ENCODE data around the gene CAMK2D.
A peak's percentile ranks its signal among the peaks of the same experiment; 100 is the strongest.

CAMK2D gene

GRCh38 chr4:113457886-113458285 lies 303.7 kb downstream of the CAMK2D start:
- DNase-seq, result no peak

- no peak for DNase-seq
Observed at GRCh38 chr4:113457121-113457520, 304.4 kb downstream of the CAMK2D start.

- peak; percentile 9 for DNase-seq
Observed at GRCh38 chr4:113455061-113455460, 306.5 kb downstream of the CAMK2D start.

GRCh38 chr4:113452868-113453620 lies 308.5 kb downstream of the CAMK2D start:
- DNase-seq, result no peak

- DNase-seq, result no peak
Observed at GRCh38 chr4:113452152-113452551, 309.4 kb downstream of the CAMK2D start.

GRCh38 chr4:113450295-113451080 lies 311.1 kb downstream of the CAMK2D start:
- DNase-seq, result peak; percentile 17

GRCh38 chr4:113449410-113449974 lies 312.0 kb downstream of the CAMK2D start:
- no peak for DNase-seq

- DNase-seq, result no peak
Observed at GRCh38 chr4:113447769-113448168, 313.8 kb downstream of the CAMK2D start.

- no peak for DNase-seq
Observed at GRCh38 chr4:113447061-113447460, 314.5 kb downstream of the CAMK2D start.

- DNase-seq, result no peak
Observed at GRCh38 chr4:113446019-113446418, 315.5 kb downstream of the CAMK2D start.

GRCh38 chr4:113445286-113445685 lies 316.3 kb downstream of the CAMK2D start:
- DNase-seq, result no peak

- DNase-seq, result no peak
Observed at GRCh38 chr4:113444386-113444785, 317.2 kb downstream of the CAMK2D start.

- no peak for DNase-seq
Observed at GRCh38 chr4:113442826-113443225, 318.7 kb downstream of the CAMK2D start.

GRCh38 chr4:113440371-113440770 lies 321.2 kb downstream of the CAMK2D start:
- DNase-seq, result no peak

- no peak for DNase-seq
Observed at GRCh38 chr4:113438596-113438995, 322.9 kb downstream of the CAMK2D start.

GRCh38 chr4:113437129-113437528 lies 324.4 kb downstream of the CAMK2D start:
- DNase-seq, result no peak

- peak; percentile 72 for DNase-seq
Observed at GRCh38 chr4:113436360-113436759, 325.2 kb downstream of the CAMK2D start.

- peak; percentile 92 for DNase-seq
Observed at GRCh38 chr4:113435893-113436292, 325.6 kb downstream of the CAMK2D start.

GRCh38 chr4:113434247-113434587 lies 327.3 kb downstream of the CAMK2D start:
- DNase-seq, result no peak

- DNase-seq, result no peak
Observed at GRCh38 chr4:113433536-113434246, 327.8 kb downstream of the CAMK2D start.

GRCh38 chr4:113433116-113433515 lies 328.4 kb downstream of the CAMK2D start:
- no peak for DNase-seq

- DNase-seq, result no peak
Observed at GRCh38 chr4:113423631-113424030, 337.9 kb downstream of the CAMK2D start.

GRCh38 chr4:113420938-113421337 lies 340.6 kb downstream of the CAMK2D start:
- no peak for DNase-seq
